ENCODE results near the gene PUSL1.
A peak's percentile ranks its signal among the peaks of the same experiment; 100 is the strongest.

Gene PUSL1

DNA sequence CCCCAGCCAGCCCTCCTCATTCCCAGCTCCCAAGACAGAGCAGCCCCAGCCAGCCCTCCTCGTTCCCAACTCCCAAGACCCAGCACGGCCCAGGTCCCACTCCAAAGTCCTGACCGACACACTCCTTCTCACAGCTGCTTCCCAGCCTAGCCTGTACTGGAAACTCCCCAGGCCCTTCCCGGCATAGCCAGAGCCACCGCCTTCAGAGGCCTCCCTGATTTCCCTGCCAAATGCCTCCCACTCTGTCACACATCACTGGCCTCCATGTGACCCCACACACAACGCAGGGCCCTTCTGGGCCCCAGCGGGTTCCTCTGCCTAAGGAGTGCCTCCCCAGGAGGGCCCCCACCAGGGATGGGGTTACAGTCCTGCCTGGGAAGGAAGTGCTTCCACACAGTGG lies 37.6 kb upstream of the PUSL1 start:
- in situ Hi-C loops (cut with MboI; ENCODE audit: low sequenced_read_pairs, unreplicated experiment), result loop anchor here (25.0 kb wide), 1 partner anchor 384 kb away; no protein-coding TSS in a partner anchor
- TF ChIP-seq, protein P1, sequence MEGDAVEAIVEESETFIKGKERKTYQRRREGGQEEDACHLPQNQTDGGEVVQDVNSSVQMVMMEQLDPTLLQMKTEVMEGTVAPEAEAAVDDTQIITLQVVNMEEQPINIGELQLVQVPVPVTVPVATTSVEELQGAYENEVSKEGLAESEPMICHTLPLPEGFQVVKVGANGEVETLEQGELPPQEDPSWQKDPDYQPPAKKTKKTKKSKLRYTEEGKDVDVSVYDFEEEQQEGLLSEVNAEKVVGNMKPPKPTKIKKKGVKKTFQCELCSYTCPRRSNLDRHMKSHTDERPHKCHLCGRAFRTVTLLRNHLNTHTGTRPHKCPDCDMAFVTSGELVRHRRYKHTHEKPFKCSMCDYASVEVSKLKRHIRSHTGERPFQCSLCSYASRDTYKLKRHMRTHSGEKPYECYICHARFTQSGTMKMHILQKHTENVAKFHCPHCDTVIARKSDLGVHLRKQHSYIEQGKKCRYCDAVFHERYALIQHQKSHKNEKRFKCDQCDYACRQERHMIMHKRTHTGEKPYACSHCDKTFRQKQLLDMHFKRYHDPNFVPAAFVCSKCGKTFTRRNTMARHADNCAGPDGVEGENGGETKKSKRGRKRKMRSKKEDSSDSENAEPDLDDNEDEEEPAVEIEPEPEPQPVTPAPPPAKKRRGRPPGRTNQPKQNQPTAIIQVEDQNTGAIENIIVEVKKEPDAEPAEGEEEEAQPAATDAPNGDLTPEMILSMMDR (IDR thresholded peaks at IDR 0.05; ENCODE audit: borderline replicate concordance, control extremely low read depth, extremely low read depth, insufficient read depth, missing control alignments), result no peak
- DNase-seq (ENCODE audit: low spot score), result no peak

DNA sequence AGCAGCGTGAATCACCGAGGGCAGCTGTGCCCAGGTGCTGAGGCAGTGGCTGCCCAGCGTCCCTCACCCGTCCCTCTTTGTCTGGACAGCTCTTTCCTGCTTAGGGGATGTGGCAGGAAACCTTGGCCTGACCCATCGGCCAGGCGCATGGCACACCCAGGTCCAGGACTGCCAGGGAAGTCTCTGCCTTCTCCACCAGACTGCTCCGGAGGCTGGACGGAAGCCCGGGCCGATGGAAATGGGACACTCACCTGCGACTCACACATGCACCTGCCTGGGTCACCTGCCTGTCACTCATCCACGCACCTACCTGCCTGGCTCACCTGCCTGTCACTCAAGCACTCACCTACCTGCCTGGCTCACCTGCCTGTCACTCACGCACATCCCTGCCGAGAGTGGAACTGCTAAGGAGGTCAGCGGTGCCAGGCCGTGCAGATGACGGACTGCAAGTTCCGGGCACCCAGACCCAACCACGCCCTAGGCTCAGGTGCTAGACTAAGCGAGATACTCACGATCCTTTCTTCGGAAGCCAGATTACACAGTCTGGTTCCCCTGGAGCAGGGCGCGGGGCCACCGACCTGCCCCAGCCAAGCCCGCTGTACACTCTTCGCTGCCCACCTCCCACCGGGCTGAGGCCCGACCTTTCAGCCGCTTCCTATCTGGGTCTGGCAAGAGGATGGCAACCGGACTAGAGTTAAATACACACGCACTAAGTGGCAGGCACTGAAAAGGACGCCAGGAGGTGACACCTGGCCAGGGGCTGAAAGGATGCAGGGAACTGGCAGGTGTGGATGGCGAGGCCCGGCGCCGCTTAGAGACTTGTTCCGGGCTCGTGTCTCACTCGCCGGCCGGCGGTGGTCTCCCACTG lies 35.8 kb upstream of the PUSL1 start:
- DNase-seq (ENCODE audit: low spot score), result no peak
- TF ChIP-seq, protein P1 (IDR thresholded peaks at IDR 0.05; ENCODE audit: borderline replicate concordance, control extremely low read depth, extremely low read depth, insufficient read depth, missing control alignments), result no peak
- in situ Hi-C loops (cut with MboI; ENCODE audit: low sequenced_read_pairs, unreplicated experiment), result loop anchor here (25.0 kb wide), 1 partner anchor 385 kb away; no protein-coding TSS in a partner anchor

DNA sequence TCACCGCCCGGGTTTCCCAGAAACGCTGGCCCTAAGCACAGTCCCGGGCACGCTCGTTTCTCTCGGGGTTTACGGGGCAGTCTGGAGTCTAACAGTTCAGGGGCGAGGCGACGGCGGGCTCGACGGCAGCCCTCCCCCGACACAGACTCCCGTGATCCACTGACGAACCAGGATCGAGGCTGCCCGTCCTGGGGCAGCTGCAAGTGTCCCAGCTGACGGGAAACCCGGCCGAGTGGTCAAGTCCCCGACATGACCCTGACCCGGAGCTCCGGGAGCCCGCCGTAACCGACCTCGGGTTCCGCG lies 35.2 kb upstream of the PUSL1 start:
- TF ChIP-seq, protein P1 (IDR thresholded peaks at IDR 0.05; ENCODE audit: borderline replicate concordance, control extremely low read depth, extremely low read depth, insufficient read depth, missing control alignments), result no peak
- DNase-seq (ENCODE audit: low spot score), result no peak
- in situ Hi-C loops (cut with MboI; ENCODE audit: low sequenced_read_pairs, unreplicated experiment), result loop anchor here (25.0 kb wide), 1 partner anchor 386 kb away; no protein-coding TSS in a partner anchor

DNA sequence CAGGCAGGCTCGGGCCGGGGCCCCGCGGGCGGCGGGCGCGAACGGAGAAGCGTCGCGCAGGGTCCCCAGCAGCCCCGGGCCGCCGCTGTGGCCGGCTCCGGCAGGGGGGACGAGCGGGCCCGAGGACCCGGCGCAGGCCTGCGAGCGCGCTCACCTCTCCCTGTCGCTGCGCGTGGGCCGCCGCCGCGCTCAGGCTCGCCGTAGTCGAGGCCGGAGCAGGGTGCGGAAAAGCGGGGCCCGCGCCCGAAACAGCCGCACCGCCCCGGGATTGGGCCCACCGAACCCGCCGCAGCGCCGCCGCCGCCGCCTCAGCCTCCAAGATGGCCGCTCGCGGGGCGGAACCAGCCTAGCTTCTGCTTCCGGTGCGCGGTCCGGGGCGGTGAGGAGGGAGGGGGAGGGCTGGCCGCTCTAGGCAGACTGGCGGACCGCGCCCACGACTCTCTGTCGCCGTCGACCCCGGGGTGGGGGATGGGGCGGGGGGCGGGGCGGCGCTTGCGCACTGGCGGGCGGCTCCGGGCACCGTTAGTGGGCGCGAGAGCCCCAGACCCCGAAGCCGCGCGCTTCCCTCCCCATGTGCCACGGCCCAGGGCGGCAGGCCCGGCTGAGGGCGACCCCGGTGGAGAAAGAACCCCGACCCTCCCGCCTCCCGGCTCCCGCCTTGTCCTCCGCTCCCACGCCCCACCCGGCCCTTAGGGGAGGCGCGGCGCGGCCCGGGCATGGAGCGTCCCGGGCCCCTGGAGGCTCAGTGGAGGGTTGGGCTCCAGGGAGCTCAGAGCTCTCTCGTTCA lies 34.7 kb upstream of the PUSL1 start, which contains the start of gene UBE2J2:
Gene UBE2J2, minus strand, starts transcription at position 343 of the 787 bp plus-strand sequence. CDS start 5,862 bp downstream, outside the sequence.
- peak; percentile 100 for DNase-seq (ENCODE audit: low spot score)
- TF ChIP-seq, protein P1 (IDR thresholded peaks at IDR 0.05; ENCODE audit: borderline replicate concordance, control extremely low read depth, extremely low read depth, insufficient read depth, missing control alignments), result no peak
- in situ Hi-C loops (cut with MboI; ENCODE audit: low sequenced_read_pairs, unreplicated experiment), result loop anchor here (25.0 kb wide), 1 partner anchor 386 kb away; no protein-coding TSS in a partner anchor

DNA sequence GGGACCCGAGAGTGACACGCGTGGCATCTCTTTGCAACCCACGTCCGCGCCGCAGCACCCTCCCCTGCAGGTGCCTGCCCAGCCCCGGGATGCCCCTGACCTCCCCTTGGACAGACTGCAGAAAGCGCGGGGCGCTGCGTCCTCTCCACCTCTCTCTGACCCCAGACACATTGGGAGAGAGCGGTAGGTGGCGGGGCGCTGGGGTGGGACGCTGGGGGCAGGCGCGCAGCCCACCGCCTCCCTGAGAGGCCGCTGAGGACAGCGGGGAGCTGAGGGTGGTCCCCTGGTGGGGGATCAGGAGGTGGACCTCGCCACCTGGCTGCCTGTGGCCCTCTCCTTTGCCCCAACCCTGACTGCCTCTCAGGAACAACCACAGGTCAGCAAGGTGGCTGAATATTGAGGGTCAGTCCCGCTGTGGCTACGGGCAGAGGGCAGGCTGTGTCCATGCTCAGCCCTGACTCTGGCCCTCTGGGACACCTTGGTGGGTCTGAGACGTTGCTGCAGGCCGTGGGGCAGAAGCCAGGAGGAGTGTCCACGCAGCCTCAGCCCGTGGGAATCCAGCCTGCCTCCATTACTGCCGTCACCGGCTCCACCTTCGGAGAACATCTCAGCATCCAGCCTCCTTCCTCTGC lies 34.0 kb upstream of the PUSL1 start:
- in situ Hi-C loops (cut with MboI; ENCODE audit: low sequenced_read_pairs, unreplicated experiment), result loop anchor here (25.0 kb wide), 1 partner anchor 387 kb away; no protein-coding TSS in a partner anchor
- DNase-seq (ENCODE audit: low spot score), result no peak
- TF ChIP-seq, protein P1 (IDR thresholded peaks at IDR 0.05; ENCODE audit: borderline replicate concordance, control extremely low read depth, extremely low read depth, insufficient read depth, missing control alignments), result no peak

DNA sequence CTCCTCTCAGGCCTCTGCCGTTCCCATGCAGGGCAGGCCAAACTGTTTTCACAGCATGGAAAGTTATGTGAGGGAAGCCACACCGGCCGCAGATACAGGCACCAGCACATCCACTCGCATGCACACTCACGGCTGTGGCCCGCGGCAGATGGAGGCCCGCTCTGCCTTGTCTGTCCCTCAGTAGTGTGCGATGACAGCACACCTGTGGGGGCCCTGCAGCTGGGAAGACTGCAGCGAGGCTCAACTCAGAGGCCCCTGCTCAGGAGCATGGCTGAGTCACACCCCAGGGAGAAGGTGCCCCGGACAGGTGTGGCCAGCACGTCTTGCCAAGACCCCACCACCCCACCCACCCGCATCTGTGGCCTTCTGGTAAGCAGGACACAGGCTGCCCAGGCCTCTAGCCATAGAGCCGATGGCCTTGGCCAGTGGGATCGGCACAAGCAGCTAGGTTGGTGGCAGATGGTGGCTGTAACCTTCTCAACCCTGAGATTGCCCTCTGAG lies 33.4 kb upstream of the PUSL1 start:
- TF ChIP-seq, protein P1 (IDR thresholded peaks at IDR 0.05; ENCODE audit: borderline replicate concordance, control extremely low read depth, extremely low read depth, insufficient read depth, missing control alignments), result no peak
- no peak for DNase-seq (ENCODE audit: low spot score)
- in situ Hi-C loops (cut with MboI; ENCODE audit: low sequenced_read_pairs, unreplicated experiment), result loop anchor here (25.0 kb wide), 1 partner anchor 388 kb away; no protein-coding TSS in a partner anchor
